Activated naive CD4-positive, alpha-beta T cell treated with Interleukin-2 at 50 U/mL for 16 hours (primary cell): Measurements from ENCODE around the gene XPO6.
A peak's percentile ranks its signal among the peaks of the same experiment; 100 is the strongest.

Experiments
- DNase-seq: peaks from one replicate; pipeline ENCODE4 v3.0.0-alpha.2; 2020

The XPO6 gene

DNA sequence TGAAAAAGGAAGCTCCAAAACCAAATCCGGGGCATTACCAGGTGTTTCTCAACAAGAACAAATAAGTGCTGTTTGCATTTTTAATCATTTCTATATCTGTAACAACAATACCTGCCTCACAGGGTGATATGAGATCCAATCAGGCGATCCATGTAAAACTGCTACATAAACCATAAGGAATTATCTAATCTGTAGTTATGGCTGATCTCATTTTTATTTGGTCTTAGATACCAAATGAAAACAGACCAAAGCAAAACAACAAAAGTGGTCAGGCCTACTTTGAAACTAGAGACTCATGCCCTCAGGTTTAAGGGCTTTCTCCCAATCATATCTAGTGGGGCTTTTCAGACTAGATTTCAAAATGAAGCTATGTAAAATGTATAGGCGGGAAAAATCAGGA, 28.3 kb downstream of the XPO6 start:
- DNase-seq, result no peak

DNA sequence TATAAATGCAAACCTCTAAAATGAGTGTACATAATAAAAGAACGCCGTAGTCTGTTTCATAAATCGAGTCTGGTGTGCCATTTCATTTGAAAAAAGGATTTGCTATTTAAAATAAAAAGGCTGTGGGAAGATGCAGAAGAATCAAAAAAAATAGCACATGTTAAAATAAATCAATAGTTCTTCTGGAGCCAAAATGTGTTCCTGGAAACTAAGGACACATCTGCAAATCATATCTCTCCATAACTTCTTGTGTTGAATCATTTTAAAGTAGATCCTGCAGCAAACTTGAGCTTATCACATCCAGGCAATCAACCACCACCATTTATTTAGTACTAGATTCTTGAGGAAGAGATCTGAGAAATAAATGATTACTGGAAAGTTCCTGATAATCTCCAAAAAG, 29.0 kb downstream of the XPO6 start:
- no peak for DNase-seq

DNA sequence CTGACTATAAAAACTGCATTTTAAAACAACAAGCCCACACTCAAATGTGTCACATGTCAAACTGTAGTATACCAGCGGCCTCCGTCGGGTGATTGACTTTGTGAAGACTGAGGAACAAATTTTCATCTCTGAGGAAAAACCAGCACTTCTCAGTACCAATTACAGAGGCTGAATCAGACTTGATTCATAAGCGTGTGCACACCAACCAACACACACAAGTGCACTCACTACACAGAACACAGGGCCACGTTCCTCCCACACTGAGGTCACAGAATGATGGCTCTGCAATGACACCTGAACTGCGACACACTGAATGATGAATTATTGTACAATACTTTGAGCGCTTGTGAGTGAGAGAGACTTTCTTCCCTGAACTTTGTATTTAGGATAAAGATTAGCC, 29.6 kb downstream of the XPO6 start:
- peak; percentile 63 for DNase-seq

DNA sequence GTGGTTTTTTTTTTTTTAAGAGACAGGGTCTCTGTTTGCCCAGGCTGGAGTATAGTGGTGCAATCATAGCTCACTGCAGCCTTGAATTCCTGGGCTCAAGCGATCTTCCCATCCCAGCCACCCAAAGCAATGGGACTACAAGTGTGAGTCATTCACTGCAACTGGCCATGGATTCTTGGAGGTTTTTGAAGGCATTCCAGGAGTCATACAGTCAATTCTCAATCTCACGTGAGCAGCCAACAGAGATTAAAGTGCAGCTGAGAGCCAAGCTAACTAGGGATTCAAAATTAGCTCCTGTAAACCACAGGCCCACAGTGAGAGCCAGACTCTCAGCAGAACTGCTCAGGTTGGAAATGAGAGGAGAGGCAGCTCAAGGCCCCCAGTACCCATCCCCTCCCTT, 30.2 kb downstream of the XPO6 start:
- no peak for DNase-seq

DNA sequence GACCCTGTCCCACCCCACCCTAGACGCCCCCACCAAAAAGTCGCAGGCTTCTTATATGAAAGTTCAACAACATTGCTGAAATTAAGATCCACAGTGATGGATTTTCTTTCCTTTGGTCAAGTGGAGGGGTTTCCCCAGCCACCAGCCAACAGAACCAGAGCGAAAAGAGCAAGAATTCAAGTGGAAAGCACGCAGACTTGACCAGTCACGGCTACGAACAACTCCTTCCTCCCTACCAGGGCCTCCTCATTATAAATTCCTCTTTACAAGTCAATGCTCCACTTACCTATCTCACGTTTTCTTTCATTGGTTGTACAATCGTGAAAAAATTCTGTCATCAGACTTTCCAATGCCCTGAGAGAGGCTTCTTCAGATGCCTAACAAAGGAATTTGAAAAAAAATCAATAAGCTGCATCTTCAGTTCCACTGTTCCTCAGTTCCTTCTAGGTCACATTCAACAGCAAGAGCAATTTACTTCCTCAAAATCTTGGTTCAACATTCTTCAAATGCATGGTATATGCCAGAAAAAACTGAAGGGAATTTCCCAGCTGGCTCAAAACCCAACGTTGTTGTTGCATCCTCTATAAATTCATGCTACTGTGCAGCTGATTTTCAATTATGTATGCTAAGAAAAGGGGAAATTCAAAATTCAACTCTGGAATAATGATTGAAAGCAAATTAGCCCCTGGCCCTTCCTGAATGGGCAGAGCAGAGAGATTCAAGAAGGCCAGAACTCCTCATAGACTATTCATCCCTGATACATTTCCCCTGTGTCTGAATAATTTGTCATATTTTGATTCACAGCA, 30.9 kb downstream of the XPO6 start:
- no peak for DNase-seq

DNA sequence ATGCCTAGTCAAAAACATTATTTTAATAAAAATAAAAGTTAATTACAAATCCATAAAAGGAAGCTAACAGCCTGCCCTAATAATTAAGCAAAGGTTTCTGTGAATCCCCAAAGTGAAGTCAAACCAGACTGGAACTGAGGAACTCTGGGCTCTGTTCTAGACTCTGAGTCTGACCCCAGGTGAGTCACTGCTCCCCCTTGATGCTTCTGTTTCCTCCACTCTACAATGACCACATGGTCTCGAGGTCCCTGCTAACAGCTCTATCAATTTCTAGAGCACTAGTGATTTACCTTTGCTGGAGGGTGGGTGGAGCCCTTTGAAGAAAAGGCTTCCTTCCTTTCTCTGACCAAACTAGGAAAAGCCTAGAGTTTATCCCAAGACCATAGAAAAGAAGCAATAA, 32.4 kb downstream of the XPO6 start:
- no peak for DNase-seq

DNA sequence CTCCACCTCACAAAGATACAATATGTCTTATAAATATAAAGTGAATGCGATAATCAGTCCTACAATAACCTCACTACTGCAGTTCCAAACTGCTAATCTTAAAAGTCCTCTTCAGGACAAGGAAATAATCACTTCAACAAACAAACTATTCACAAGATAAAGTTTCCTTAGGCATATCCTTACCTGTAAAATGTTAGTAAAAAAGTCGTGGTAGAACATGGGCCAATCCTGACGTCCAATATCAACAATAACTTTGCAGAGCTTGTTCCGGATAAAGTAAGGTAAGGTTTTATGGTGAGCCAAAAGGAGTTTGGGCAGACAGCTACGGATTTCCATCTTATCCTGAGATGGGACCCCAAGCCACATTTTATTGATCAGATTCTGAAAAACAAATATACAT, 36.0 kb downstream of the XPO6 start:
- no peak for DNase-seq

DNA sequence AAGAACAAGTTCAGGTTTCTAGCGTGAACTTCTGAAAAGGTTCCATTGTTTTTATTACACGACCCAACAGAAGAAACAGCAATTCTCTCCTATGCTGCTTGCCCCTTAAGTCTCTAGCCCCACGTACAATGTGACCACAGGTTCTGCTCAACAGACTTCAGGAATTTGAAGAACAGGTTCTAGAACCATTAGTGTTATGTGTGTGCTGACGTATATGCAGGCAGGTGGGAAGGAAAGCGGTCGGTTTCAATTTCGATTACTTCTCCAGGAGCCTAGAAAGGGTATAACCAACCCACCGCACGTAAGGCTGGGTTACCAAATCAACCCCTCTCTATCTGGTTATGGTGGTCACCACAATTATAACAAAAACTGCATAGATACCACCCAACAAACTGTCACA, 39.4 kb downstream of the XPO6 start:
- no peak for DNase-seq

DNA sequence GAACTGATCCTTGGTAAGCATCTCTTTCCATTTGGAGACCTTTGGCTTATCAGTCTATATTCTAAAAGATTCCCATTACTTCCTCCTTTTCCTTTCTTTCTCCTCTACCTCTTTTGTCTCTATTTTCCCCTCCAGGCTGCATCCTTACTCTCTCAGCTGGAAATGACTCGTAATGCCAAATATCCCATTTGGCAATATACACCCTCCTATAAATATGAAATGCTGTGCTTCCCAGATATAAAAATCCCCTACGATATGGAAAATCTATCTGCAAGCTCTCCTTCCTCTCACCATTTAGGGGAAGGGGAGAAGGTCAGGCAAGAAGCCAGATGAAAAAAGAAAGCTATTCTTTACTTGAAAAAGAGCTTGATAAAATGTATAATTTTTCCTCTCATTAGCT, 39.9 kb downstream of the XPO6 start:
- no peak for DNase-seq

DNA sequence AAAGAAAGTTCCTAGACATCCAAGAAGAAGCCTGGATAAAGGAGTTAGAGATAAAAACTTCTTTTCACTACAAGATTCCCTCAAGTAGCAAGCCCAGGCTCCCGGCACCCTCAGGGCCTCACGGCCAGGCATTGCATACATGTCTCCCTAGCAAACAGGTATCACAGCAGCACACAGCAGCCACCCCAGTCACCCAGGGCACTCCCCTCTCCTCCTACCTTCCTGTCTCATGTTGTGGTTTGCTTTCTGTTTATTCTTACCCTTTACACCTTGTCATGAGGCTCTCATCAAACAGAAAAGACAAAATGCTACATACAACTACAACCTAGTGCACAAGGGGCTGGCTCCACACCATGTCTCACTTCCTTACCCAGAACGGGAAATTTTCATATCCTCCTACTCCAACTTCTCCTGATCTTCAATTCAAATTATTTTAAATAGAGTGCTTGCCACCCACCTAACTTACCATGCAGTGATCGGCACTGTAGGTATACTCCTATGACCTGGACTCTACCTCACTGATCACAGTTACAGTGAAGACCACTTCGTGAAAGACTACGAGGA, 42.7 kb downstream of the XPO6 start:
- peak; percentile 47 for DNase-seq

DNA sequence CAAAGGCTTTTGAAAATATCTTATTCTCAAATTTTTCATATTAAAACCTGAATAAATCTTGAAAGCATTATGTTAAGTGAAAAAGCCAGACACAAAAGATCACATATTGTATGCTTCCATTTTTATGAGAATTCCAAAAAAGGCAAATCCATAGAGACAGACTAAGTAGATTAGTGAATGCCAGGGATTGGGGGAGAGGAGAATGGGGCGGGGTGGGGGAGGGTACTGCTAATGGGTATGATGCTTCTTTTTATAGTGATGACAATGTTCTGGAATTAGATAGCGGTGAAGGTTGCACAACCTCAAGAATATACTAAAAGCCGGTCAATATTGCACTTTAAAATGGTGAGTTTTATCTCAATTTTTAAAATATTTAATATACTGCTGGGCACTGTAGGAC, 44.0 kb downstream of the XPO6 start:
- no peak for DNase-seq

DNA sequence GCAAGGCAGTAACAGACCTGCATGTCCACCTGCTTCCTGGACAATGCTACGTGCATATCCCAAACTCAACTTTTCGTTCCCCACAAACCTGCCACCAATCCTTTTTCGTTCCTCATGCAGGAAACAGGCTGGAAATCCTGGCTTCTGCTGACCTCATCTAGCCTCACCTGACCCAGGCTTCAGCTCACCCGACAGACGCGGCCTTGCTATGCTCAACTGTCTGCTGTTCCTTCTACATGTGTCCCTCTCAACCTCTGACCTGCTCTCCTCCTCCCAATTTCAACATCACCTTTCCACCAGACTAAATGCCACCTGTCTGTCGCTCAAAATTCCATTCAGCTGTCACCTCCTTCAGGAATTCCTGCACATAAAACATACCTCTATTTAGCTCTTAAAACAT, 44.5 kb downstream of the XPO6 start:
- no peak for DNase-seq

DNA sequence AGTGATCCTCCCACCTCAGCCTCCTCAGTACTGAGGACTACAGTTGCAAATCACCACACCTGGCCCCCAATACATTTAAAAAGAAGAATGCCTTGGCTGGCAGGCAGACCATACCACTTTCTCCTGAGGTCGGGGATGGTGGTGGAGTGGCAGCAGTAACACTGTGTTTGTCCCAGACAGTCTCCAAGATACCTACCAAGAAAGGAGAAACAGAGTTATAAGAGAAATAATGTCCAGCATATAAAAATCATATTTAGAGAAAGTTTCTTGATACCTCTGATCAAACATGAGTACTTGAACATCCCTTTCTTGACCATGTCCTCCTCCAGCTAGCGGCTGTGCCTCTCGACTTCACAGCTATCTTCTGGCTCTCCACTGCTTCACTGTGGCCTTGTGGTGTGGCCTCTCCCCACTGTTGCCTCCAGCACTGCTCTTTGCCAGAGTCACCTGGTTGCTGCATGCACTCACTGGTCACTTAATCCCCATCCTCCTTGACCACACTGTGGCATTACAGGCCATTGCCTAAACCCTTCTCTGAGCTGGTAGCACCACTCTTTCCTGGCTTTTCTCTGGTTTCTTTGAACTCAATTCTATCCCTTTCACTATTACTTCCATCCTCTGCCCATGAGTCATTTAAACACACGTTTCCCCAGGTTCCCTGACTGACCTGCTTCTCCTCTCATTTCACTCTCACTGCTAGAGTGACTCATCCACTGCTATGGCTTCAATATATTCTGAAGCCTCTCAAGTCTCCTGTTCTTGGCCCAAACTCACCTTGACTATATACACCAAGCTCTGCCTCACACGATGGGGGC, 45.2 kb downstream of the XPO6 start:
- DNase-seq, result no peak

DNA sequence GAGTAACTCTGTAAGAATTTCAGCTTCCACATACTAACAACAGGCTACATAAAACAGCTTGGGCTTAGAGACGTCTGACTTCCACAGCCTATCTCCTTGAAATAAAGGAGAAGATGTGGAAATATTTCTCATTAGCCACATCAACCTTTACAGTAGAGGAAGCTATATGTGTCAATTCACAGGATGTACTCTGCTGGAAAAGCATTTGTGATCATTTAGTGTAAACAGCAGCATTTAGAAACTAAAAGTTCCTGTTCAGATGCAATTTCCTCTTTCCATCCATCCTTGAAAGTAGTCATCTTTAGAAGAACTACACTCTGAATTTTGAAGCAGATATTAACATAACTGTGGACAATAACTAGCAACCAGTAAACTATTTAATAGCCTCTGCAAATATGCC, 46.2 kb downstream of the XPO6 start:
- DNase-seq, result no peak

DNA sequence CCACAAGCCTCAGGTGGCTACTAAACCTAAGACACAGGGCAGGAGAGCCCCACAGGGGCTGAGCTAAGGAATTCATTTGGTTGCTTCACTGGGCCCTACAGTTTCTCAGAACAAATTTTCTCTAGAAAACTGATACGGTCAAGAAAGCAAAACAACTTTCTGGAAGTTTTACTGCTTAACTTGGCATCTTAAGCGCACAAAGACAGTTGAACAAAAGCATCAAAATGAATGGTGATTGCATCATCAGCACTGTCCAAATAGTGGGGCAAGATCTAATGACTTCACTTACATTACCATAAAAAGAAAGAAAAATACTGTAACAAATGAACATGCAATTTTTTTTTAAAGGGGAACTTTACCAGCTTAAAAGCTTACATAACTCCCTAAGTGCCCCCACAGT, 47.6 kb downstream of the XPO6 start:
- DNase-seq, result no peak

DNA sequence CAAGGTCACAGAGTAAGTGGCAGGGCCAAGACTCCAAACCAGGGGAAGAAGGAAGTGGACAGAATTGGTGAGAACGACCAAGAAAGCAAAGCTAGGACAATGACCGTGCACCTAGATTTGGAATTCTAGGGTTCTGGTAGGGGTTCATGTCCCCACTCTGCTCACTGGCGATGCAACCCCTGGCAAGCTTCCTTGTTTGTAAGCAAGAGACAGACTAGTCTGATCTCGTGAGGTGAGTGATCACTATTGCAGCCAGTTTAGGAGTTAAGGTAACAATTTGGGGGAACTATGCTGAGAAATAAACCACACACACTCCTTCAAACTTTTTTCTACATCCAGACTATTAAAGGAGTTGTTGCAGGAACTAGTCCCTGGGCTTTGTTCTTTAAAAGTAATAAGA, 48.1 kb downstream of the XPO6 start:
- DNase-seq, result no peak

DNA sequence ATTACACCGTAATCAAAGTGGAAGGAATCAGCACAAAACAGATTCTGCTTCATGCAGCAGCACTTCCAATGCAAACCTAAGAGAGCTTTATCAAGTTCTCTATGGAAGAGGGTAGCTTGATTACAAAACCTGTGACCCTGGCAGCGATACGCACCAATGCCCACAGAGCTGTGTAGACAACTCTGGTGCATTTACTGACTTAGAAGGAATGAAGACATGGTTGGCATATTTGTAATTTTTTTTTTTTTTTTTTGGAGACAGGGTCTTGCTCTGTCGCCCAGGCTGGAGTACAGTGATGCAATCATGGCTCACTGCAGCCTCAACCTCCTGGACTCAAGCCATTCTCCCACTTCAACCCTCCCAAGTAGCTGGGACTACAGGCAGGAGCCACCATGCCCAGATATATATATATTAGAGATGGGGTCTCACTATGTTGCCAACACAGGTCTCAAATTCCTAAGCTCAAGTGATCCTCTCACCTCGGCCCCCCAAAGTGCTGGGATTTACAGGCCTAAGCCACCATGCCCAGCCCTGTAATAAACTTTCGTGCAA, 49.4 kb downstream of the XPO6 start:
- no peak for DNase-seq

DNA sequence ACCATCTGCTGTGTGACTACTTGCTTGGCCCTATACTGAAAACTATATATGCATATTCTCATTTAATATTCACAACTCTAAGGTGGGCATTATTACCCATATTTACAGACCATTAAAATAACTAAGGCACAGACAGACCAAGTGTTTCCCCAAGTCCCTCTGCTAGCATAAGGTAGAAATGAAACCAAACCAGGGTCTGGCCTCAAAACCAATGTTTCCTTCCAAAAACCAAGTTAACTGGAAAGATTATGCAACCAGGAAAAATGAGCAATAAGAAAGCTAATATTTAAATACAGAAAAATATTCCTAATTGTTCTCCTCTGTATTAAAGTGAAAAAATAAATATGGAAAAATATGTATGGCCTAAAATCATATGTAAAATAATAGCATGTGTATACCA, 50.1 kb downstream of the XPO6 start:
- DNase-seq, result no peak

DNA sequence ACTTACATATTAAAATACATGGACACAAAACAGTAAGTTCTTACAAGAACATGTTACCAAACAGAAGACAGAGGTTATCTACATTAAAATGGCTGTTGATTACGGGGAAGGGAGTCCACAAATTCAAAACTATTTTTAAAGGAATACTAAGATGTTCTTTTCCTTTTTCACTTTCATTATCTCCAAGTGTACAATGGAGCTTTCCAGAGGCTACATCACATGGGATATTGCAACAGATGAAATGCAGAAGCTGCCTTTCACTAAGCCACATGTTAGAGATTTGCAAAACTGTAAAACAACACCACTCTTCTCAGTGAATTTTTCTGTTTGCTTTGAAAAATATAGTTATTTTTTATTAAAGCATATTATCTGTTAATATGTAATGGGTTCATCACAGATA, 53.6 kb downstream of the XPO6 start:
- DNase-seq, result no peak

DNA sequence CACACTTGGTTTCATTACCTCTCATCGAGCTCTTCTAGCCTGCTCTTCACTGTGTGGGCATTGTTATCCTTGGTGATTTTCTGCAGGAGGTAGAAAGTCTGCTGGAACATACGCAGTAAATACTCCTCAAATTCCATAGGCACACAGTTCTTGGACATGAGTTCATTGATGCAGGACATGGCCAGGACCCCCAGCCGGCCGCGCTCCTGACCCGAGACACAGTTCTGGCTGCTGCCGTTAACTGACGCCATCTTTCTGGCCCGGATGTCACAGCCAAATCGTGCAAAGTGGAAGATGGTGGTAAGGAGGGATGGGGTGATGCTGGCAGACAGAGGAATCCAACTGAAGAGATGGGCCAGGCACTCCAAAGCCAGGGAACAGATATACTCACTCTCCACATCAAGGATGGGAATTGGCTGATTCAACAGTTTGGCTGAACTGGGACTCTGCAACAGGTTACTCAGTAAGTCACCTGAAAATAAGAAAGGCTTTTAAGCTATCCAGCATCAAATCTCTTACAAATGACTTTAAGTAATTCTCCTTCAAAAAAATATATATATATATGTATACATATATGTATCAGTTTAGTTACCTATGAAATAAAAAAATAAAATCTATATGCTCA, 55.6 kb downstream of the XPO6 start:
- DNase-seq, result no peak

DNA sequence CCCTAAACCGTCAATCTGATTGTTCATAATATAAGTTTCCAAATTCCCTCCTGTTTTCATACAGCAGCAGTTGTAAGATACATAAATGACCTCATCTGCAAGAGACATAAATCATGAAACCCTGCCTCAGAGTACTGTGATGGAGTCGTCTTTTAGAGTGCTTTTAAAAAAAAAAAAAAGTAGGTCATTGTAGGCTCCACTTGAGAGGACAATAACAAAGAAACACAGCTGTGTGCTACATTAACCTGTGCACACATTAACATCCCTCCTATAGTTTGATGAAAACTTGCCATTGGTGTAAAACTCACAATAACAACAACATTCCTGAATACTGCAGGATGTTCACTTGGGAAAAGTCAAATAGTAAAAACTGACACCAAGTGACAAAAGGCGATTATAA, 56.5 kb downstream of the XPO6 start:
- DNase-seq, result no peak

DNA sequence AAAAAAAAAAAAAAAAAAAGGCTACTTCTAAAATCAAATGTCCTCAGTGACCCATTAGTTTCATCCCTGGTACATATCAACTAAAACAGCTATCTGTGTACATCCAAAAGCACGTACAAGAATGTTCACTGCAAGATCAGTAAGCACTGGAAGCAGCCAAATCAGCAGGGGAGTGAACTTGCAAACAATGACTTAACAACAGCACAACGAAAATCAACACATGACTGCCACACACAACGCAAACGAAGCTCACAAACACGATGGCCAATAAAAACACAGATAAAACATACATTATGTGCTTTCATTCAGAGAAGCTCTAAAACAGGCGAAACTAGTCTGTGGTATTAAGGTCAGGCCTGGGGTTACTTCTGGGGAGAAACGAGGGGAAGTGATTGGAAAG, 60.6 kb downstream of the XPO6 start:
- no peak for DNase-seq
